Measurements from ENCODE around the gene BTBD9.

DNA sequence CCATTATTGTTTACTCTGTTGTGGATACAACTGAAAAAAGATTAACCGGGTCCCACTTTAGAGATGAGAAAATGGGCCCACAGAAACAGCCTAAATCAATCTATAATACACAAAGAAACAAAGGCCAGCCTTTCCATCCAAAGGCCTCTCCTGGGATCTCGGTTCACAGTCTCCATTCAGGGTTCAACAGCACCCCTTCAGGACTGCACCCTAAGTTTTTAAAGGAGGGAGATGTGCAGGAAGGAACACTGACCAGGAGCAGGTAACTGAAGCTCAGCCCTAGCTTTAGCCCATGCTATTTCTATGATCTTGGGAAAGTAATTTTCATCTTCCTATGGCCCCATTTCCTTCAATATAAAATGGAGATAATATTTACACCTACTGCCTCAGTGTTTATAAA, 147.7 kb downstream of the BTBD9 start:
- TF ChIP-seq, protein P1, sequence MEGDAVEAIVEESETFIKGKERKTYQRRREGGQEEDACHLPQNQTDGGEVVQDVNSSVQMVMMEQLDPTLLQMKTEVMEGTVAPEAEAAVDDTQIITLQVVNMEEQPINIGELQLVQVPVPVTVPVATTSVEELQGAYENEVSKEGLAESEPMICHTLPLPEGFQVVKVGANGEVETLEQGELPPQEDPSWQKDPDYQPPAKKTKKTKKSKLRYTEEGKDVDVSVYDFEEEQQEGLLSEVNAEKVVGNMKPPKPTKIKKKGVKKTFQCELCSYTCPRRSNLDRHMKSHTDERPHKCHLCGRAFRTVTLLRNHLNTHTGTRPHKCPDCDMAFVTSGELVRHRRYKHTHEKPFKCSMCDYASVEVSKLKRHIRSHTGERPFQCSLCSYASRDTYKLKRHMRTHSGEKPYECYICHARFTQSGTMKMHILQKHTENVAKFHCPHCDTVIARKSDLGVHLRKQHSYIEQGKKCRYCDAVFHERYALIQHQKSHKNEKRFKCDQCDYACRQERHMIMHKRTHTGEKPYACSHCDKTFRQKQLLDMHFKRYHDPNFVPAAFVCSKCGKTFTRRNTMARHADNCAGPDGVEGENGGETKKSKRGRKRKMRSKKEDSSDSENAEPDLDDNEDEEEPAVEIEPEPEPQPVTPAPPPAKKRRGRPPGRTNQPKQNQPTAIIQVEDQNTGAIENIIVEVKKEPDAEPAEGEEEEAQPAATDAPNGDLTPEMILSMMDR (IDR thresholded peaks at IDR 0.05; ENCODE audit: borderline replicate concordance, extremely low read depth, low read length, poor library complexity, severe bottlenecking) = no peak
- no peak for TF ChIP-seq EZH2 (IDR thresholded peaks at IDR 0.05; ENCODE audit: borderline replicate concordance, low read depth, low read length, severe bottlenecking)

Measured in DND-41 (cell line).